ENCODE measurements around the gene LRMDA.

LRMDA gene

GRCh38 chr10:75452997-75453396, 21.6 kb downstream of the LRMDA start:
- no peak for DNase-seq (ENCODE audit: low read depth)
- TF ChIP-seq, protein P1, sequence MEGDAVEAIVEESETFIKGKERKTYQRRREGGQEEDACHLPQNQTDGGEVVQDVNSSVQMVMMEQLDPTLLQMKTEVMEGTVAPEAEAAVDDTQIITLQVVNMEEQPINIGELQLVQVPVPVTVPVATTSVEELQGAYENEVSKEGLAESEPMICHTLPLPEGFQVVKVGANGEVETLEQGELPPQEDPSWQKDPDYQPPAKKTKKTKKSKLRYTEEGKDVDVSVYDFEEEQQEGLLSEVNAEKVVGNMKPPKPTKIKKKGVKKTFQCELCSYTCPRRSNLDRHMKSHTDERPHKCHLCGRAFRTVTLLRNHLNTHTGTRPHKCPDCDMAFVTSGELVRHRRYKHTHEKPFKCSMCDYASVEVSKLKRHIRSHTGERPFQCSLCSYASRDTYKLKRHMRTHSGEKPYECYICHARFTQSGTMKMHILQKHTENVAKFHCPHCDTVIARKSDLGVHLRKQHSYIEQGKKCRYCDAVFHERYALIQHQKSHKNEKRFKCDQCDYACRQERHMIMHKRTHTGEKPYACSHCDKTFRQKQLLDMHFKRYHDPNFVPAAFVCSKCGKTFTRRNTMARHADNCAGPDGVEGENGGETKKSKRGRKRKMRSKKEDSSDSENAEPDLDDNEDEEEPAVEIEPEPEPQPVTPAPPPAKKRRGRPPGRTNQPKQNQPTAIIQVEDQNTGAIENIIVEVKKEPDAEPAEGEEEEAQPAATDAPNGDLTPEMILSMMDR (IDR thresholded peaks at IDR 0.05; ENCODE audit: control insufficient read depth, extremely low read depth, insufficient read depth): no peak

GRCh38 chr10:75456122-75456521, 24.7 kb downstream of the LRMDA start:
- TF ChIP-seq, protein P1 (IDR thresholded peaks at IDR 0.05; ENCODE audit: control insufficient read depth, extremely low read depth, insufficient read depth): no peak
- no peak for DNase-seq (ENCODE audit: low read depth)
- no peak overlapping the region for H3K4me3 ChIP-seq (ENCODE audit: low read depth, low read length)

More at GRCh38 chr10:75452997-75453396, 21.6 kb downstream of the LRMDA start:
- H3K4me3 ChIP-seq (ENCODE audit: low read depth, low read length): no peak overlapping the region

DNA sequence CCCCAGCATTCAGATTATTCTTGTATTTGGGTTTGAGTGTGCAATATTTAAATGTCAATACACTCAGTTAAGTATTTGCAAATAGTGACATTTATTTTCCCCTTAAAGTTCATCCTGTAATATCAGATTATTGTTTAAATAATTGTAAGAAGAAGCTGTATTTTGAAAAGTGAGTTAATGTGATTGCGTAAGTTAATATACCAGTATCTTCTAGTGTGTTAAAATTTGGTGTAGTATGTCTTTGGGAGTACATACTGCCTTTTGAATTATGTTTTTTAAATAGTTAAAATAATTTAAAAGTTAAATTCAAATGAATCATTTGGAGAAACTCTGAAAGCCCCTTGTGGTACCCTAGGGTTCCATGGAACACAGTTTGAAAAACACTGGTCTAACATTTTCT, 28.6 kb downstream of the LRMDA start:
- TF ChIP-seq, protein P1 (IDR thresholded peaks at IDR 0.05; ENCODE audit: control insufficient read depth, extremely low read depth, insufficient read depth): no peak
- H3K4me3 ChIP-seq (ENCODE audit: low read depth, low read length): no peak overlapping the region
- no peak for DNase-seq (ENCODE audit: low read depth)

DNA sequence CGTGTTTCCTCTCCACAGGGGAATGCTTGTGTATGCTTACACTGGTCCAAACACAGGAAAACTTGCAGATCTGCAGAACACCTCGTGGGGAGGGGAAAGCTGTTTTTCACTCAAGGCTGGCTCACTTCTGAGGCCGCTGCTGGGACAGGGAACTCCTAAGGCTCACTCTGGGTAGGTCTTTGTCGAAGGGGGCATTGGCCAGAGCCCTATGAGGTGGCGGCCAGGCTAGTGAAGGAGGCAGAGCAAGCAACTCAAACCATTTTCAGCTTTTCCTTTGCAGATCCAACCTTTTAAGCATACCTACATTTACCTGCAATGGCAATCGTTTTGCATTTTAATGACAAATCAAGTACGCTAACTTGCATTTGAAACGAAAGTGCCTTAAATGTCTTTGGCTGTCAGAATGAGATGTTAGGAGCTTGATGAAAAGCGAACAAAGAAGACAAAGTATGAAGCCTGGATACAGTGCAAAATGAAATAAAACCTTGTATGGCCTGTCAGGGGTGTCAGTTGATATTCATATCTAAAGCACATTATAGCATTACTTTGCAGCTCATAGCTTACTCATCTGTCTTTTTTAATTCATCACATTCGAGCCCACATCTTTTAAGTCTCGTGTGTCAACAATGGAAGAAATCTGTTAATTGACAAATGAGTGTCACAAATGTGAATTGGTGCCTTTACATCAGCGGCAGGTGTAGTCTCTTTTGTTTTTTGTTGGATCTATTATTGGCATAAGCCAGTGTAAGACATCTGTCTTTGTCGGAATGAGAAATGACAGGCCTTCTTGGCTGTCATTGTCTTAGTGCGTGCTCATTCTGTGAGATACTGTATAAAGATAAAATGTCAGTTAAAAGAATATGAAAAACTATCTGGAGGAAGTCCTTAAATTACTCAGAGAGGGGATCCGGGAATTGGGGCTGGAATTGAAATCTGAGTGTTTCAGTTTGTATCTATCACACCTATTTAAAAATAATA, 30.5 kb downstream of the LRMDA start:
- DNase-seq (ENCODE audit: low read depth): no peak
- TF ChIP-seq, protein P1 (IDR thresholded peaks at IDR 0.05; ENCODE audit: control insufficient read depth, extremely low read depth, insufficient read depth): no peak
- H3K4me3 ChIP-seq (ENCODE audit: low read depth, low read length): no peak overlapping the region

DNA sequence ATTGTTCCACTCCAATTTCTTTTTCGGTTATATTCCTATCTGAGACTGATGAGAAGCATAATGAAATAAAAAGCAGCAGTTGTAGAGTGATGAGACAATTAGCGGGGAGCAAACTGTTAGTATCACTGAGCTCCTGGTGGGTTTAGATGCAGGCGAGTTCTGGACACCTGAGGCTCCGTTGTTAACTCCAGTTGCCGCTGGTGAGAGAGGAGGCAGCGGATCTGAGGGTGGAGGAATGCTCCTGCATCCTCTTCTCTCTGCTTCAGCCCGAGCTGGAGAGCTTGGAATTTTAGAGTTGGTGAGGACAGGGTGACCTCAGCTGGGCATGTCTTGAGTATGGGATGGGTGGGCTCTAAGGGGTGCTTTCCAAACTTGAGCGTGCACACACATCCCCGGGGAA, 31.4 kb downstream of the LRMDA start:
- DNase-seq (ENCODE audit: low read depth): no peak
- TF ChIP-seq, protein P1 (IDR thresholded peaks at IDR 0.05; ENCODE audit: control insufficient read depth, extremely low read depth, insufficient read depth): no peak
- H3K4me3 ChIP-seq (ENCODE audit: low read depth, low read length): no peak overlapping the region

DNA sequence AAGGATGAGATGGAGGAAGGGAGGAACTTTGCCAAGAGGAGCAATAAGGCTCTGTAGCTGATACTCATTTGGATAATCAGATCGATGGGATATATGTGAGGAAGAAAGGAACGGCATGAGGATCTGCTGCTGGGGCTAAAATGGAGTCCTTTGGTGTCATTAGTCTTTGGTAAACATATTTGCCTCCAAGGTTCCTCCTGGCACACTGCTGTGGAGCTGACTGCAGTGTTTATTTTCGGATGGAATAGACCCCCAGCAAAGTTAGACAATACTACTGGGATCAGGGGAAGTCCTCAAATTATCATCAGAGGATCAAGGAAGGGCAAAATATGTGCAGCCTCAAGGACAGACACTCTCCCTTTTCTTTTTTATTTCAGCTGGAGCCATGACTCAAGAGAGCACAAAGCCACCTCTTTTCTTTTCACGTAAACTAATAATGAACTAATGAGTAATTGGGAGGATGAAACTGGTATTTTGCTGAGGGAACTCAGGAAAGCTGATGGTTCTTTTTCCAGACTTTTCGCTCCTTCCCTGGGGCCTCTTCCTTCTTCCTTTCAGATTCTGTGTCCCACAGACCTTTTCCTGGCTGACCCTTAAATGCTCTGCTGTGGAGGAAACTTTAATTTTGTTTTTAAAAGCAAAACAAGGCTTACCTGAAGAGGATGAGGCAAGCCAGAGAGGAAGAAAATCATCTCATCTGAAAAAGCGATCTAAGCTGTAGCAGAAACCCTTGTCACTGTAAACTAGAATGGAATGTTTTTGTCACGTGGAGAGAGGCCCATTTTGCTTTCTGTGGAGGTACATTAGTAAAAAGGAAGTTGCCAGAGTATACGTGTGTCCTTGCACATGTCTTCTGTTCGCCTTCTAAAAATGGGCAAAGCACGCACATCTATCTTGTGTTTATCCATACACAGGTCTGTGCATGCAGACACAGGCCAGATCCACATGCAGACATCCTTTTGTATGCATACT, 33.3 kb downstream of the LRMDA start:
- H3K4me3 ChIP-seq (ENCODE audit: low read depth, low read length): no peak overlapping the region
- TF ChIP-seq, protein P1 (IDR thresholded peaks at IDR 0.05; ENCODE audit: control insufficient read depth, extremely low read depth, insufficient read depth): no peak
- DNase-seq (ENCODE audit: low read depth): no peak

Data from LNCaP clone FGC (cell line).